GM18502 (cell line): ENCODE data around the gene WDPCP.
"Not testable (repeated sequence)": the region's sequence is repeated elsewhere in the genome, so short reads cannot be mapped to it uniquely, and the experiment has no call there.

Experiments
- ATAC-seq: cut with Tn5 transposase; IDR thresholded peaks from one replicate; pipeline ENCODE4 v1.9.1; 2021; ENCODE audit warnings: mild to moderate bottlenecking; ENCODE audit not compliant: unreplicated experiment, poor library complexity

The WDPCP gene

DNA sequence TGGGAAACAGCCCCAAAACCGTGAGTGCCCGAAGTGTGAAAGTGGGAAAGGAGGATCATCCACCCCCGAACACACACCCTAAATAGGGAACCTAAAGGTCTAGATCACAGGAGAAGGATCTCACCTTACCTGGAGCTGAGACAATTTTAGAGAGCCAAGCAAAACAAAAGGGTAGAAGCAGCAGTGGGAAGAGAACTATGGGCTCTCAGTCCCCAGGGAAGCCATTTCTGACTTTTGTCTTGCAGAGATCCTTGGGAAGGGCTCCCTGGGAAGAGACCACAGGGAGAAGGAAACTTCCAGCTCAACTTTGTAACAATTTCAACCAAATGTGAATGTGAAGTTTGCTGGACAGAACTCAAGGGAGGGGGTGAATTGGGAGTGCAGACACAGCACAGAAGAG is 110.6 kb downstream of the WDPCP start:
- ATAC-seq = no peak

DNA sequence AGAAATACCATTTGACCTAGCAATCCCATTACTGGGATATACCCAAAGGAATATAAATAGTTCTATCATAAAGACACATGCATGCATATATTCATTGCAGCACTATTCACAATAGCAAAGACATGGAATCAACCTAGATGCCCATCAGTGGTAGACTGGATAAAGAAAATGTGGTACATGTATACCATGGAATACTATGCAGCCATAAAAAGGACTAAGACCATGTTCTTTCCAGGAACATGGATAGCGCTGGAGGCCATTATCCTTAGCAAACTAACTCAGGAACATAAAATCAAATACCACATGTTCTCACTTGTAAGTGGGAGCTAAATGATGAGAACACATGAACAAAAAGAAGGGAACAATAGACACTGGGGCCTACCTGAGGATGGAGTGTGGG is 119.0 kb downstream of the WDPCP start:
- ATAC-seq = not testable (repeated sequence)

DNA sequence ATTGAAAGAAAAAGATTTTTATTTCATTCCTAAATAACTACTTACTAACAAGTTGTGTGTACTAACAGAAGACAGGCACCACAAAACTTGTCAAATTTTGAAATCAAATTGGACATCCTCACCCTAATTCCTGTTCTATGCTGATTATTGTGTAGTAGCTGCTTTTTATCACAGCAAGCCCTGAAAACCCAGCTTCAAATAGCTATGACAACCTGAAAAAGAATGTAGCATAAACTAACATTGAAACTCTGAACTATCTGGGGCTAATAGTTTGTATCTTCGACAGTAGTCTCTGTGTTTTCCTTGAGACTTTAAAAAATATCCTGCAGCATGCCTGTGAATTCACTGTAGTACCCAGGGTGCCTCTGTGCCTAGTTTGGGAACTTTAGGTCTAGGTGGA is 122.6 kb downstream of the WDPCP start:
- ATAC-seq = no peak

DNA sequence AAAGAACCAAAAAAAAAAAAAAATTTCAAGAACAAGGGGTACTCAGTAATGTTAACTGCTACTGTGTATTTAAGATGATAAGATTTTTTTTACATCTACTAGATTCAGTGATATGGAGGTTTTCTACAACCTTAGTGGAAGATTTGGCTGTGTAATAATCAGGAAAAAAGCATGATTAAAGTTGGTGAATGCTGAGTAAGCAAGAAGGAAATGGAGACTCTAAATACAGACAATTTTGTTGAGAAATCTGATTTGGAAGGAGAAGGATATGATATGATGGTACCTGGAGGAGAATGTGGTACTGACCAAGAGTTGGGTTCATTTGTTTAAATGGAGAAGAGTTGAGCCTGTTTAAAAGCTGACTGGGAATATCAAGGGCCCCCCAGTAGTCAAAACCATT is 125.1 kb downstream of the WDPCP start:
- ATAC-seq = no peak

DNA sequence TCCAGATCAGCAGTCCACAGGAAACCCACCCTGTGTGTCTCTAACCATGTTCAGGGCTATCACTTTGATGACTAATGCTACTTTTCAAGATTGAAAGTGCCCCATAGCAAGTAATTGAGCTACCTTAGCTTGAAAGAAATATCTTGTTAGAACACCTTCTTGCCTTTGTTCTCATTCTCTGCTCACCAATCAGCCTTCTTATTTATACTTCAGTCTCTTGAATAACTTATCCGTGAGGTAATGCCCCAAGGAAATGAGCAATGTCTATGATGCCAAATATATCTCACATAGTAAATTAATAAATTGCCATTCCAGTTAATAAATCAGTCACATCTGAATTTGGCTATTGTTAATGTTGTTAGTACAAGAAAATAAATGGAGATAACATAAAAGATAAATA is 141.6 kb downstream of the WDPCP start:
- ATAC-seq = no peak

DNA sequence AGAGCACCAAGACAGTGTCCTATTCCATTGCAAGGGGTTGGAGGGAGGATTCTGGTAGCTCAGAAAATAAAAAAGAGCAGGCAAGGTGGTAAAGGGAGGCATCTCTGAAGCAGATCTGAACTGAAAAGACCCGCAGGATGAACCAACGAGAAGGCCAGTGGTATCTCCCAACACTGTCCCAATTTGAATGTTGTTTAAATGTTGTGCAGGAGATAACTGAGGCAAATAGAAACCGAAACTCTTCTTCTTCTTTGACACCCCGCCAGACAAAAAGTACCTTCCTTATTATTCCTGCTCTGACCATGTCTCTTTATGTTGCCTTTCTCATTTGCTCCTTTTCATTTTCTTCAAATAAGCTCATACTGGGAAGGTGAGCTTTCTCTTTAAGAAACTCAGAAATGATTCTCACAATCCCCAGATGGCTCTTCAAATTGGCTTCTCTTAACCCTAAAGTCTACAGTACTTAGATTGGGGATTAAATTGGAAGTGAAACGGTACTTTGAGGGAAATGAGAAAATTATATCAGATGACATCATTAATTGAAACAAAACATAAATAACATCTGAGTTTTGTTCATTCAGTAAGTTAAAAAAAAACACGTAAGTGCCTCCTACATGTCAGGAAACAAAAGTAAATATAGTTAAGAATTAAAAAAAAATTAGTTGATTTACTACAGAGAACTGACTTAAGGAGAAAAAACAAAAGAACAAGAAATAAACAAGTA is 143.6 kb downstream of the WDPCP start:
- no peak for ATAC-seq

DNA sequence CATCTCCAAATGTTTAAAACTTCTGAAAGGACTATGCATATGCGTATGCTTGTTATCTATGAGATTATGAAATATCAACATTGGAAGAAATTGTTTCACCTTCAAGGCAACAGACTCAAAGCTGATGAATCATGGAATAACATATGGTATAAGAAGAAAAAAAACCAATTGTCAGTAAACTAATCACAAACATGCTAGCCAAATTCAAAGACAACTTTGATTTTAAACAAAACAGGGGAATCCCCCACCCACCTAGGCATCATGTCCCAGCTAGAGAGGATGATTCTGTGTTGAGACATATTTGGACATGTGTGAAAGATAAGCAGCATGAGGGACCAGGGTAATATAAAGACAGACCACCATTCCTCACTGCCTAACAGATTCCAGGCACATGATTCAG is 147.7 kb downstream of the WDPCP start:
- no peak for ATAC-seq

DNA sequence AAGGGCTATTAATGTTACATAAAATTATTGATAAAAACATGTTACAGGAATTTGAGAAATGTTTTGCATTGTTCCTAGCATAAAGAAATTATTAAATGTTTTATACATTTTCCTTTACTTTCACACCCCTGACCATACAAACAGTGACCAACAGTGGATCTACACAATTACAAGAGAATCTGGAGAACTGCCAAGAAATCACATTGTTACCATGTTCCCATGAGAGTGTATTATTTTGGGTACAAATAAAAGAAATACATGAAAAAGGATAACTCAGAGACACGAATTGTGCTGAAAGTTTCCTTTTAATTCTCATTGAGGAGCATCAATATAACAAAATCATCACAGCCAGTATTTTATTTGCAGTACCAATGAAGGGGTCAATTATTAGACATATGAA is 150.1 kb downstream of the WDPCP start:
- no peak for ATAC-seq

DNA sequence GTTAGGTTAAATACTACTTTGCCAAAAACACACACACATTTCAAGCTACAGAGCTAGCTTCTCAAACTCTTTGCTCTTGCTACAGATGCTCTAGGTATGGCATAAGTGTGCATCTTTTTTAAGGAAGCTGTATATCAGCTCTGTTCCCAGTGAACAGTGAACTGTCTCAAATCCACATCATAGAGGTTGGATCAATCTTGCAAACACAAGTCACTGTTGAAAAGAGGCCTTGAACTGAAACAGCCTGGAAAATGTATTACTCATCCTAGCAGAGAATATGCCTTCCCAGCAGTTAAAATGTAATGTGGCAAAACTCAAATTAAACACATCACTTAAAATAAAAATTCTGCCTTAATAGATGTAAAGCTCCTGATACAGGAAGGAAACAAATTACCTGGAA is 151.8 kb downstream of the WDPCP start:
- no peak for ATAC-seq

DNA sequence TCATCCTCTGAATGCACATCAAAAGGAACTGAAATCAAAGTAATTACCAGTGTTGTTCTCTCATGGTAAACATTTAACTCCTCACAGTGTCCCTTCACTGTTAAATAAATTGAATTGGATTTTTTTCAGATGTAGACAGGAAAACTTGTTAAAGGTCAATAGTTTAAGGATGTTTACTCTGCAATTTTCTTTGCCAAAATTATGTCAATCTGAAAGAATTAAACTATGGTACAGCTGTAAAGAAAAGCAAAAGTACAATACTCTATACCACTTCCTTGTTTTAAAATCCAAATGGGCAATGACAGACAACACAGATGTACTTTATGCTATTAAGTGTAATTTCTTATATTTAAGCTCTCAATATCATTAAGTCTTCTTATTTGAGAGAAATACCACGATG is 153.2 kb downstream of the WDPCP start:
- no peak for ATAC-seq

DNA sequence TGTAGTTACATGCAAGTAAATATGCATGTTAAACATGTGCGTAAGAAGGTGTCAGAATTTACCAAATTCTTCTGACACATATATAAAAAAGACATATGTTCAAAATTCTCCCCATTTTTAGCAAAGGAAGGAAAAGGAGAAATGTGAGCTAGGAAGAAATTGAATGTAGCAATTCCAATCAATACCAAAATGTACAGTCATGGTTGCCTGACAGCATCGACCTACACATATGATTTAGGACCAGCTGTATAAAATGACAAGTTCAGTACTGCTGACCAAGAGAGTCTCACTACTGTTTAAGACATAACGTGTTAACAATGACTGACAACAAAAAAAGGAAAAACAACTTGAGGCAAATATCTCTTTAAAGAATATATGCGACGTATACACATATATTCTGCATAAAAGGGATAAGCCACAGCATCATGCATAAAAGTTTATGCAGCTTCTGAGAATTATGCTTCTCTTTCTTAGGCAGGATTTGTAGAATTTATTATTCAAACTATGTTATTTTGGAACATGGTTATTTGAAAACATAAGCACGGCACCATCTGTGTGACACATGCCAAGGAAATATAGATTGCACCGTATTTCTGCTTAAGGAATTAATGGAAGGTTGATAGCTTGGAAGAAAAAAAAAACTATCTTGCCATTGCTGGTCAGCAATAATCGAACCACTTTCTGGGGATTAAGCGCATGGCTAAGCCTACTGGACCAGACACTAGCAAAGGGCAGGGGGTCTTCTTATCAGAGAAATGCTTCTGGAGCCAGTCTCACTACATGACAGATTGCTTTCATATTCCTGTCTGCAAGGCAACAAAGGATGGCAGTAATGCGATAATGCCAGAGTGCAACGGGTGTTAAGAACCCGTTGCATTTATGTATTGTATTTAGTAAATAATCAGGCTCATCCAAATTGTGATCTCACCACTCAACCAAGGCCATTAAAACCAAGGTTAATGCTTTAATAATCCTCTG is 154.0 kb downstream of the WDPCP start:
- no peak for ATAC-seq

DNA sequence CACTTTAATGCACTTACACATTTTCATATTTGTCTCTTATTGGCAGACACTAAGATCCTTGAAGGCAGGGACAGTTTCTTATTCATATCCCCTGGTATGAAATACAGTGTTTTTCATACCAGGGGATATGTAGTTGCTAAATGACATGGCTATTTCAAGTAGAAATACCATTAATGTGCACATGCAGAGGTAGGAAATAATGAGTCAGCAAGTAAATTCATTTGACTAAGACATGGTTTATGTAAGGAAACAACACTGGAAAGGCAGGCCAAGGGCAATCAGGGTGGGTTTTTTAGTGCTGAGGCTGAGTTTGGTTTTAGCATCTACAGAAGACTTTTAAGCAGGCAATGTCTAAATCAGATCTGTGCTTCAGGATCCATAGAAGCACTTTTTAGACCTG is 155.9 kb downstream of the WDPCP start:
- ATAC-seq = no peak

DNA sequence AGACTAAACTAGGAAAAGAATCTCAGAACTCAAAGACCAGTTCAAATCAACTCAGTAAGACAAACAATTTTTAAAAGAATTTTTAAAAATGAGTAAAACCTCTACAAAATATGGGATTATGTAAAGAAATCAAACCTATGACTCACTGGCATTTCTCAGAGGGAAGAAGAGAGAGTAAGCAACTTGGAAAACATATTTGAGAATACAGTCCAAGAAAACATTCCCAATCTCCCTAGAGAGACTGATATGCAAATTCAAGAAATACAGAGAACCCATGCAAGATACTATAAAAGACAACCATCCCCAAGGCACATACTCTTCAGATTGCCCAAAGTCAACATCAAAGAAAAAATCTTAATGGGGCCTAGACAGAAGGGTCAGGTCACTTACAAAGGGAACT is 162.7 kb downstream of the WDPCP start:
- ATAC-seq = no peak

DNA sequence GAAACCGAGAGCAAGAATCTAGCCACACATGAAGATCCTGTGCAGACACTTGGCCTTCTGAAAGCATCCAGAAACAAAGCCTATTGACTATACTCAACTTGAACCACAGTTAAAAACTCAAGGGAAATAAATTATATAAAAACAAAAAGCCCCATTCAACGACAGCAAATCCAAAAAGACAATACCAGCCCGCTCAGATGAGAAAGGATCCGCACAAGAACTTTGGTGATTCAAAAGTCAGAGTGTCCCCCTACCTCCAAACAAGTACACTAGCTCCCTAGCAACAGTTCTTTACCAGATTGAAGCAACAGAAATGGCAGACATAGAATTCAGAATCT is 163.2 kb downstream of the WDPCP start:
- peak; percentile 7 for ATAC-seq

DNA sequence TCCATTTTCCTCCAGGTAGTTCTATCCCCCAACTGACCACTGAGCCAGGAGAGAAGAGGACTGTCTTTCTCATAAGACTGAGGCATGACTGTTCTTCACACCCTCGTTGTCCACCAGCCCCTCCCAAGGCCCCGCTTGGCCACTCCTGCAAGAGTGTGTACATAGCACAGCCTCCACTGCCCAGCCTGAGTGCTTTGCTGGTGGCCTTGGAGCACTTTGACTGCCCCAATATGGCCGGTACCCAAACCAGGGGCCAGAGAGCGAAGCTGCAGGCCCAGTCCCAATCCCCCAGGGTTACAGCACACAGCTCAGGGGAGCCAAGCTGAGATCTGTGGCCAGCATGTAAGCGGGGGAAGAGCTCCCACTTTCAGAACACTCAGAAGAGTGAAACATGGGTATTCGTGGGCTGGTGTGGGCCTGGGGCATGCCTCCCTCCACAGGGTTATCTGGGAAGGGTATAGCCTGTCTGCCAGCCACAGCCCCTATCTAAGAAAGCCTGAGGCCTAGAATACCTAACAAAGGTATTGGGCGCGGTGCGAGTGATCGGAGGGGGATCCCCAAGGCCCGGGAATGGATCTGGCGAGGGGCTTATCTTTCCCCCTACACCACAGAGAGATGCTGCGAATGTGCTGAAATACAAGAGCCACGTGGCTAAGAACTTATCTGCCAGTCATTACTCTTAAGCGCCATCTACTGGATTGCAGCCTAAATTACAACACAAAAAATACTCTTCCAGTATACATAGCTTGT is 163.8 kb downstream of the WDPCP start:
- peak; percentile 92 for ATAC-seq

DNA sequence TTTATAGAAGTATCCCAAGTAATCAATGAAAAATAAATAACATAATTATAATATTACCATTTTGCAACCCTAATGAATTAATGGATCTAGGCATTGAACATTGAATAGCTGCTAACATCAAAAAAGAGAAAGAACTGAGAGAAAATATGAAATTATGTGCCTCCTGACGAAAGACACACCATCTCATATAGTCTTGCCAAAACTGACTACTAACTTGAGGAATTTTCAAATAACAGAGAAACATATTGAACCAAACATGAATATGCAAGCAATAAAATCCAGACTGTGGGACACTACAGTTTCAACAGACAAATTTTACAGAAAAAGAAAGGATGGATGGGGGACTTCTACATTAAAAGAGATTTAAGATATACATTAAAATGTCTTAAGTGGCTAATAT is 165.7 kb downstream of the WDPCP start:
- no peak for ATAC-seq

DNA sequence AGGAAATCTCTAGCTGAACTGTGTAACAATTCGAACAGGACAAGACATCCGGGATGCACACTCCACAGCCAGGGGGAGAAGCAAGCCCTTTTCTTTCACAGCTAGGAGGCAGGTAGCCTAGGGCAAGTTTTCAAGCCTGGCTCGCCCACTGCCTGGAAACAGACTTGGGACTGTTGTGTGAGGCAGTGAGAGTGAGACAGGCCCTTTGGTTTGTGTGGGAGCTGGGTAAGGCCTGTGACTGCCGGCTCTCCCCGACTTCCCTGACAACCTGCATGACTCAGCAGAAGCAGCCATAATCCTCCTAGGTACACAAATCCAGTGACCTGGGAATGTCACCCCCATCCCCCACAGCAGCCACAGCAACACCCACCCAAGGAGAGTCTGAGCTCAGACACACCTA is 179.7 kb downstream of the WDPCP start:
- no peak for ATAC-seq

DNA sequence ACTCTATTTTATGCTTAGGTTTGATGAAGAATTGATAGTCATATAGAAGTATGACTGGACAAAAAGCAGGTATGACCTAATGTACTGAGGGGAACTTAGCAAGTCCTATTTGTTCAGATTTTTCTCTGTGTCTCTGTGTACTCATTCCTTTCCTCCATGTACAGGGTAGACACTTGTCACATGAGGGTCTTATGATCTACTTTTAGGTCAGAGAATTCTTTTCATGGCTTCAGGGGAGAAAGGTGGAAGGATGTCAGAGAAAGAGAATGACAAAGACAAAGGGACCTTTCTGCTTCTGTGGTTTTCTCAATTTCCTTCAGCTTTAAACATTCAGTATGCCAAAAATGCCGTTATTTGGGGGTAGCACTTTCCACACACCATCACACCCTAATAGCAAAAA is 181.6 kb downstream of the WDPCP start:
- no peak for ATAC-seq

DNA sequence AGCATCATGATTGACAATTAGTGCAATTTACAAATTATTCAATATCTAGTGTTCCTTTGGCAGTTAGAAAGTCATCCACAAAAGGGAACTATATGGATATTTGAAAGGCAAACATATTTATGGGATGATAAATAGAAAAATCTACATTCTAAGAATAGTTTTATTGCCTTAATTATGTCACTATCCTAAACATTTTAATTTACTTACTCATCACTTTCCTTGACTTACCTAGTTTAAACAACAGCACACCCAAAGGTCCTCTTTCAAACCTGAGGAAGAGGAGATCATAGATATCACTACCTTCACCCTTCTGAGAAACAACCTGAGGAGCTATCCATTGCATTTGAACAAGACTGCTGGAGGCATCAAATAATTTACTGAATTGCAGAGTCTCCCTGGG is 184.5 kb downstream of the WDPCP start:
- ATAC-seq = no peak

DNA sequence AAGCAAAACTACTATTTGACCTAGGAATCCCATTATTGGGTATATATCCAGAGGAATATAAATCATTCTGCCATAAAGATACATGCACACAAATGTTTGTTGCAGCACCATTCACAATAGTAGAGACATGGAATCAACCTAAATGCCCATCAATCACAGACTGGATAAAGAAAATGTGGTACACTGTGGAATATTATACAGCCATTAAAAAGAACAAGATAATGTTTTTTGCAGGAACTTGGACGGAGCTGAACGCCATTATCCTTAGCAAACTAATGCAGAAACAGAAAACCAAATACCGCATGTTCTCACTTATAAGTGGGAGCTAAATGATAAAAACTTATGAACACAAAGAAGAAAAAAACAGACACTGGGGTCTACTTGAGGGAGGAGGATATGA is 185.4 kb downstream of the WDPCP start:
- ATAC-seq = not testable (repeated sequence)

DNA sequence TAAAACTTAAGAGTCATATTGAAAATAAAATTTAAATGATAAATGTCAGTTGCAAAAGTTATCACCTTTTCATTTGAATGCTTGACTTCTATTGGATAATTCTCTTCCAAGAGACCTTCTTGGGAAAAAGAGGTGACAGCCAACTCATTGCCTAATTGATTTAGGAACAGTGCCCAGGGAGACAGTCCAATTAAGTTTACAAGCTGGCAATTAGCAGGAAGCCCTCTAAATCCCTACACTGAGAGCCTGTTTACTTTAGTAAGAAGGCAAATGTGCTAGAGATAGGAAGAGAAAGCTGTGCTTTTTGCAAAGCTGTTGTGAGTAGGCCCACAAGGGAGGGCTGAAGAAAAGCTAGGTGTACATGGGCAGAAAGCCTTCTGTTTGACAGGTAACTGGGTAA is 189.1 kb downstream of the WDPCP start:
- no peak for ATAC-seq
